C4-2B (cell line): ENCODE measurements around the gene MAGEB3.

Experiments
- H3K27ac ChIP-seq: fragments of 450-650 bp; 2 replicates; pipeline ENCODE4 v1.5.1; 2017
- CTCF ChIP-seq: fragments of 450-650 bp; conservative IDR thresholded peaks from 2 replicates; pipeline ENCODE4 v1.5.1; 2017; ENCODE audit warnings: mild to moderate bottlenecking
- ZFX ChIP-seq: fragments of 450-650 bp; IDR thresholded peaks from 2 replicates; pipeline ENCODE4 v1.6.1; 2017

The MAGEB3 gene

GRCh38 chrX:30248854-30249253, 18.4 kb downstream of the MAGEB3 start:
- no peak overlapping the region for H3K27ac ChIP-seq
- TF ChIP-seq CTCF (no peak), ZFX (no peak)

GRCh38 chrX:30253257-30253656, 22.8 kb downstream of the MAGEB3 start:
- H3K27ac ChIP-seq, result no peak overlapping the region
- no peak for TF ChIP-seq CTCF
- no peak for TF ChIP-seq ZFX

- H3K27ac ChIP-seq, result no peak overlapping the region
- no peak for TF ChIP-seq CTCF
- no peak for TF ChIP-seq ZFX
Observed at GRCh38 chrX:30259927-30260326, 29.5 kb downstream of the MAGEB3 start.

GRCh38 chrX:30261012-30261411, 30.6 kb downstream of the MAGEB3 start:
- TF ChIP-seq CTCF, result no peak
- TF ChIP-seq ZFX, result no peak
- no peak overlapping the region for H3K27ac ChIP-seq

GRCh38 chrX:30262763-30263162, 32.3 kb downstream of the MAGEB3 start:
- H3K27ac ChIP-seq, result no peak overlapping the region
- TF ChIP-seq CTCF (no peak), ZFX (no peak)

GRCh38 chrX:30270639-30271038, 40.2 kb downstream of the MAGEB3 start:
- no peak for TF ChIP-seq ZFX
- no peak for TF ChIP-seq CTCF
- no peak overlapping the region for H3K27ac ChIP-seq

- no peak overlapping the region for H3K27ac ChIP-seq
- TF ChIP-seq ZFX (no peak), CTCF (peak; percentile 34)
Observed at GRCh38 chrX:30275498-30275897, 45.0 kb downstream of the MAGEB3 start.
